Measurements from ENCODE around the gene NECAB3. TPM values are rescaled to one million over a fixed set of nuclear protein-coding genes. Genes with fewer than 3 reads are reported as not detected.

NECAB3 gene
- total and polyA plus RNA-seq, 2 of the 13 experiments (the other 11 are each of a cell fraction or from before 2014, with no cell fraction given): 61.5 to 65.5 TPM

- TF ChIP-seq CERS6 (CRISPR knock-in tag; IDR thresholded peaks at IDR 0.05) (no peak), ZNF652 (CRISPR knock-in tag; IDR thresholded peaks at IDR 0.05; ENCODE audit: borderline replicate concordance, low read depth) (no peak), ZNF687 (CRISPR knock-in tag; IDR thresholded peaks at IDR 0.05) (peak; percentile 94), ZBTB2 (CRISPR knock-in tag; IDR thresholded peaks at IDR 0.05; ENCODE audit: low read depth) (peak; percentile 58; the same call in 1 of the 2 replicates), CSRNP1 (CRISPR knock-in tag; IDR thresholded peaks at IDR 0.05) (peak; percentile 82; the same call in 1 of the 2 replicates), ZNF713 (CRISPR knock-in tag; IDR thresholded peaks at IDR 0.05) (no peak), TCF12 (IDR thresholded peaks at IDR 0.05) (no peak), TCF12 (CRISPR knock-in tag; IDR thresholded peaks at IDR 0.05) (peak; percentile 78), GATA4 (IDR thresholded peaks at IDR 0.05; ENCODE audit: borderline replicate concordance, low read depth) (peak; percentile 59), KDM6A (CRISPR knock-in tag; IDR thresholded peaks at IDR 0.05; ENCODE audit: low read depth) (peak; percentile 31; the same call in 1 of the 2 replicates), GATAD1 (CRISPR knock-in tag; IDR thresholded peaks at IDR 0.05) (peak; percentile 58; the same call in 1 of the 2 replicates), POGK (CRISPR knock-in tag; conservative IDR thresholded peaks at IDR 0.05) (peak; percentile 83), NCOR1 (IDR thresholded peaks at IDR 0.05; ENCODE audit: borderline replicate concordance, low read length) (peak; percentile 83; the same call in 1 of the 2 replicates), E2F2 (CRISPR knock-in tag; IDR thresholded peaks at IDR 0.05; ENCODE audit: borderline replicate concordance) (no peak), MZF1 (CRISPR knock-in tag; IDR thresholded peaks at IDR 0.05; ENCODE audit: borderline replicate concordance) (no peak), ZNF264 (CRISPR knock-in tag; IDR thresholded peaks at IDR 0.05) (peak; percentile 94), ZBTB42 (CRISPR knock-in tag; IDR thresholded peaks at IDR 0.05) (no peak)
Observed at GRCh38 chr20:33701629-33702450, 27.6 kb upstream of the NECAB3 start (continued).
